ENCODE data around the gene LRCOL1.

The LRCOL1 gene

DNA sequence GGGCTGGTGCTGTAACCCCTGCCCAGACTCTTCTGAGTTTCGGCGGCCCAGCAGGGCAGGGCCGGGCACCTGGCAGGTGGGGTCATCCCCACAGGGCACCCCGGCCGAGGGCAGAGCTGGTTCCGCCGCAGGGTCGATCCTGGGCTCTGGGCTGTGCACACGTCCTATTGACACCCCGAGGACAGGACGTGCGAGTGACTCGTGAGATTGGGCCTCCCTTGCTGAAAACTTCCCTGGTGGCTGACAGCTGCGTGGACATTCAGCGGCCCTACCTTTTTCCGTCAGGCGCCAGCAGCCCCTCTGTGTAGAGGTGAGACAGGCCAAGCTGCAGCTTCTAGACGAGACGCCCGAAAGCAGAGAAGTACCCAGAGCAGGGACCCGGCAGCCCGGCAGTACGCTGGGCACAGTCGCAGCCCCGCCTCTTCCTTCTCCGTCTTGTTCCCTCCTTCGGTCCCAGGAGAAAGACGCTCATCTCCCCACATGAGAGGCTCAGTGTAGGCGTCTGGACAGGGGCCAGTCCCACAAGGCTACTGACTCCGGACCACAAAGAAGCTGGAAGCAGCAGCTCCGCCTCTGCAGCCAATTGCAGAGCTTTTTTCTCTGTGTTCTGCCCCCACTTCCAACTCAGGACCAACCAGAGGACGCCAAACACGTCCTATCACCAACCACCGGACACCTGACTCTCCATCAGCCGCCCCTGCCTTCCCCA is at the start of gene LRCOL1:
LRCOL1 (minus strand) TSS at position 532 of the 709 bp plus-strand sequence. CDS start 4,331 bp downstream, outside the sequence.
- Histone ChIP-seq H3K4me1 (ENCODE audit: control insufficient read depth, low read depth, low read length) (no peaks in the 10 kb centered on the region), H3K4me3 (ENCODE audit: low read length) (peak within 1 kb of the TSS; percentile 24), H3K27me3 (ENCODE audit: control insufficient read depth, insufficient read depth, low read length) (peaks cover 95% of the 10 kb centered on the region), H3K36me3 (ENCODE audit: control insufficient read depth, low read depth, low read length) (no peaks in the 10 kb centered on the region), H3K27ac (ENCODE audit: low read length) (no peak within 1 kb of the TSS), H3K9me3 (ENCODE audit: control insufficient read depth, low read depth, low read length) (no peaks in the 10 kb centered on the region), H3K9ac (ENCODE audit: low read length) (no peak within 1 kb of the TSS)

- H3K4me3 ChIP-seq (ENCODE audit: low read length): no peak overlapping the region
- H3K9me3 ChIP-seq (ENCODE audit: control insufficient read depth, low read depth, low read length): no peaks in the 10 kb centered on the region
- no peak overlapping the region for H3K27ac ChIP-seq (ENCODE audit: low read length)
- no peaks in the 10 kb centered on the region for H3K27me3 ChIP-seq (ENCODE audit: control insufficient read depth, insufficient read depth, low read length)
- no peaks in the 10 kb centered on the region for H3K4me1 ChIP-seq (ENCODE audit: control insufficient read depth, low read depth, low read length)
- H3K9ac ChIP-seq (ENCODE audit: low read length): no peak overlapping the region
- peaks cover 91% of the 10 kb centered on the region for H3K36me3 ChIP-seq (ENCODE audit: control insufficient read depth, low read depth, low read length)
Observed at GRCh38 chr12:132660052-132660451, 49.7 kb upstream of the LRCOL1 start.

DNA sequence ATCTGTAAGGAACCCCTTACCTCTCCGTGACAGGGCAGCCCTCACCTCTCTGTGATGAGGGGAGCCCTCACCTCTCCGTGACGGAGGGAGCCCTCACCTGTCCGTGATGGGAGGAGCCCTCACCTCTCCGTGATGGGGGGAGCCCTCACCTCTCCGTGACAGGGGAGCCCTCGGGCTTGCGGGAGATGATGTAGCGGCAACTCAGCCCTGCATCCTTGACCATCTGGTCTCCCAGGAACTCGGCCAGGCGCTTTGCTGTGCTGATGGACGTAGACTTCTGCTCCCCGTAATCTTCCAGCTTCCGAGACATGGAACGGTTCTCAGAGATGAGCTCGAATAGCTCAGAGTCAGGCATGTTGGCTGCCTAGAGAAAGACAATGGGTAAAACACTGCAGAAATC is 48.8 kb upstream of the LRCOL1 start:
- H3K9ac ChIP-seq (ENCODE audit: low read length): no peak overlapping the region
- H3K4me3 ChIP-seq (ENCODE audit: low read length): no peak overlapping the region
- H3K4me1 ChIP-seq (ENCODE audit: control insufficient read depth, low read depth, low read length): no peaks in the 10 kb centered on the region
- no peaks in the 10 kb centered on the region for H3K9me3 ChIP-seq (ENCODE audit: control insufficient read depth, low read depth, low read length)
- H3K27ac ChIP-seq (ENCODE audit: low read length): no peak overlapping the region
- H3K36me3 ChIP-seq (ENCODE audit: control insufficient read depth, low read depth, low read length): peaks cover 91% of the 10 kb centered on the region
- no peaks in the 10 kb centered on the region for H3K27me3 ChIP-seq (ENCODE audit: control insufficient read depth, insufficient read depth, low read length)

GRCh38 chr12:132658149-132658894 is 47.9 kb upstream of the LRCOL1 start:
- peaks cover 91% of the 10 kb centered on the region for H3K36me3 ChIP-seq (ENCODE audit: control insufficient read depth, low read depth, low read length)
- no peak overlapping the region for H3K9ac ChIP-seq (ENCODE audit: low read length)
- H3K27me3 ChIP-seq (ENCODE audit: control insufficient read depth, insufficient read depth, low read length): no peaks in the 10 kb centered on the region
- H3K9me3 ChIP-seq (ENCODE audit: control insufficient read depth, low read depth, low read length): no peaks in the 10 kb centered on the region
- H3K4me3 ChIP-seq (ENCODE audit: low read length): no peak overlapping the region
- no peaks in the 10 kb centered on the region for H3K4me1 ChIP-seq (ENCODE audit: control insufficient read depth, low read depth, low read length)
- no peak overlapping the region for H3K27ac ChIP-seq (ENCODE audit: low read length)

GRCh38 chr12:132657004-132657727 is 46.8 kb upstream of the LRCOL1 start:
- Histone ChIP-seq H3K4me3 (ENCODE audit: low read length) (no peak overlapping the region), H3K4me1 (ENCODE audit: control insufficient read depth, low read depth, low read length) (no peaks in the 10 kb centered on the region), H3K27ac (ENCODE audit: low read length) (no peak overlapping the region), H3K36me3 (ENCODE audit: control insufficient read depth, low read depth, low read length) (peaks cover 91% of the 10 kb centered on the region), H3K9me3 (ENCODE audit: control insufficient read depth, low read depth, low read length) (no peaks in the 10 kb centered on the region), H3K9ac (ENCODE audit: low read length) (no peak overlapping the region), H3K27me3 (ENCODE audit: control insufficient read depth, insufficient read depth, low read length) (no peaks in the 10 kb centered on the region)

DNA sequence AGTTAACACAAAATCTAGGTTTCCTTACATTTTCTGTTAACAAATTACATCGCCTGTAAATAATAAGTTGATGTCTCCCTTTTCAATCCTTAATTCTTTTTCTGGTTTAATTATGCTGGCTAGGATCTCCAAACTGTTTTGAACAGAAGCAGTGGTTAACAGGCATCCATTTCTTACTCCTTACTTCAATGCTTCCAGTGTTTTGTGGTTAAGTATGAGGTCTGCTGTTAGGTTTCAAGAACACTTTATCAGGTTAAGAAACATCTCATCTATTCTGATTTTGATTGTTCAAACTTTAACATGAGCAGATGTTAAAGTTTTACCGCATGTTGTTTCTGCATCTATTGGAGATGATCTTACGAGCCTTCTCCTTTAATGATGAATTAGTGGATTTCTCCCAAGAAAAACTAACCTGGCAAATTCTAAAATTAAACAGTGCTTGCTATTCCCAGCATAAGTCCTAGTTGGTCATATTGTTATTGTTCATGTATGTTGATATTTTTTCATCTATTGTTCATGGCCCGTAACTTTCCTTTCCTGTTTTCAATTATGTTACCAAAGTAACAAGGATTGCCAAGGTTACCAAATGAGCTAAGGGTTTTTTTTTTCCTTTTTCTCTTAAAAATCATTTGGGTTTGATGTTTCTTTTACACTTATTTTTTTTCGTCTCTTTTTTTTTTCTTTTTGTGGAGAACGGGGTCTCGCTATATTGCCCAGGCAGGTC is 43.3 kb upstream of the LRCOL1 start:
- Histone ChIP-seq H3K36me3 (ENCODE audit: control insufficient read depth, low read depth, low read length) (peaks cover 90% of the 10 kb centered on the region), H3K4me3 (ENCODE audit: low read length) (no peak overlapping the region), H3K4me1 (ENCODE audit: control insufficient read depth, low read depth, low read length) (no peaks in the 10 kb centered on the region), H3K9ac (ENCODE audit: low read length) (no peak overlapping the region), H3K27me3 (ENCODE audit: control insufficient read depth, insufficient read depth, low read length) (no peaks in the 10 kb centered on the region), H3K9me3 (ENCODE audit: control insufficient read depth, low read depth, low read length) (no peaks in the 10 kb centered on the region), H3K27ac (ENCODE audit: low read length) (no peak overlapping the region)

DNA sequence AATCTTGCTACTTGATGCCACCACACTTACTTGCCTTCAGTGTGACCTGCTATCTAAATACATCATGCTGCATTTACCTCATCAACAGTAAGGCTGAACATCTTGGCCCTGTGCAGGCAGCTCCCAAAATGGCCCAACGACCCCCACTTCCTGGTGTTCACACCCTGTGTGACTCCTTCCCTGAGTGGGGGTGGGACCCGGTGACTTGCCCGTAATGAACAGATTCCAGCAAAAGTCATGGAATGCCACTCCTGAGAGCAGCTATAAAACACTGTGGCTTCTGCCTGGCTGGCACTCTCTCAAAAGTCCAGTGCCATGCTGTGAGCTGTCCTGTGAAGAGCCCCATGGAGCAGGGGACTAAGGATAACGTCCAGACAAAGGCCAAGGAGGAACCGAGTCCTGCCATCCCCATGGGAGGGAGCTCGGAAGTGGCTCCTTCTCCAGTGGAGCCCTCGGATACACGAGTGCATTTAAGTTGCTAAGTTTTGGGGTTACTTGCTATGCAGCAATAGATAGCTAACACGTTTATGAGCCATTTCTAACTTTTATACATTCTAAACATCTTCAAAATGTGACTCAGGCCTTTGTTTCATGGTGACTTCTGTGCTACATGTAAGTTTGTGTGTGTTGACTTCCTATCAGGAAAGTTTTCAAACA is 41.2 kb upstream of the LRCOL1 start:
- Histone ChIP-seq H3K9me3 (ENCODE audit: control insufficient read depth, low read depth, low read length) (no peaks in the 10 kb centered on the region), H3K27me3 (ENCODE audit: control insufficient read depth, insufficient read depth, low read length) (no peaks in the 10 kb centered on the region), H3K9ac (ENCODE audit: low read length) (no peak overlapping the region), H3K36me3 (ENCODE audit: control insufficient read depth, low read depth, low read length) (peaks cover 86% of the 10 kb centered on the region), H3K4me3 (ENCODE audit: low read length) (no peak overlapping the region), H3K4me1 (ENCODE audit: control insufficient read depth, low read depth, low read length) (no peaks in the 10 kb centered on the region), H3K27ac (ENCODE audit: low read length) (no peak overlapping the region)

DNA sequence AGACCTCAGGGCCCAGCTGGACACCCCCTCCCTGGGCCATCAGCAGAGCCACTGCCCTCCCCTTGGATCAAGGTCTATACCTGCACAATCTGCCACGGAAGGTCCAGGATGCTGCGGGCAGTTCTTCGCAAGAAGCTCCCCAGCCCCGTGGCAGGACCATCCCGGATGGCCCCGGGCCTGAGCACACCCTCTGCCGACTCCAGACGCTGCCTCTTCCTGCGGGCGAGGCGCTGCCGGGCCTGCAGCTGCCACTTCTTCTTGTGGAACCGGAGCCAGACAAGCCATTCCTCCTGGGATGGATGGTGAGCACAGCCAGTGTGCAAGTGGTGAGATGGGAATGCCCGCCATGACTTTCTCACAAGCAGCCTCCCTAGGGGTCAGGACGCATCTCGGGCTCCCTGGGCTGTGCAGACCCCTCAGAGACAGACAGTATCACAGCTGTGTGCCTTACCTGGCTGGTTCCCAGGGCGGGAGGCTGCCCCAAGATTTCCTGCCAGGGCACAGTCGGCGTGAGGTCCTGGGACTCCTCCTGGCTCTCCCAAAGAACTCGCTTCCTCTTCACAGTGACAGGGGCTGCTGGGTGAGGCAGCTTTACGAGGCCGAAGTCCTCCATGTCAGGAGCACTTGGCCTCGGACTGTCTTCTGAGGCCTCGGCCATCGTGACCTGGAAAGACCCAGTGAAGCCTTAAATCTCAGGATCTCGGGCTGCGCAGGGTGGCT is 39.0 kb upstream of the LRCOL1 start:
- no peak overlapping the region for H3K9ac ChIP-seq (ENCODE audit: low read length)
- H3K27me3 ChIP-seq (ENCODE audit: control insufficient read depth, insufficient read depth, low read length): no peaks in the 10 kb centered on the region
- no peaks in the 10 kb centered on the region for H3K9me3 ChIP-seq (ENCODE audit: control insufficient read depth, low read depth, low read length)
- H3K4me1 ChIP-seq (ENCODE audit: control insufficient read depth, low read depth, low read length): no peaks in the 10 kb centered on the region
- H3K36me3 ChIP-seq (ENCODE audit: control insufficient read depth, low read depth, low read length): peaks cover 80% of the 10 kb centered on the region
- no peak overlapping the region for H3K4me3 ChIP-seq (ENCODE audit: low read length)
- no peak overlapping the region for H3K27ac ChIP-seq (ENCODE audit: low read length)

DNA sequence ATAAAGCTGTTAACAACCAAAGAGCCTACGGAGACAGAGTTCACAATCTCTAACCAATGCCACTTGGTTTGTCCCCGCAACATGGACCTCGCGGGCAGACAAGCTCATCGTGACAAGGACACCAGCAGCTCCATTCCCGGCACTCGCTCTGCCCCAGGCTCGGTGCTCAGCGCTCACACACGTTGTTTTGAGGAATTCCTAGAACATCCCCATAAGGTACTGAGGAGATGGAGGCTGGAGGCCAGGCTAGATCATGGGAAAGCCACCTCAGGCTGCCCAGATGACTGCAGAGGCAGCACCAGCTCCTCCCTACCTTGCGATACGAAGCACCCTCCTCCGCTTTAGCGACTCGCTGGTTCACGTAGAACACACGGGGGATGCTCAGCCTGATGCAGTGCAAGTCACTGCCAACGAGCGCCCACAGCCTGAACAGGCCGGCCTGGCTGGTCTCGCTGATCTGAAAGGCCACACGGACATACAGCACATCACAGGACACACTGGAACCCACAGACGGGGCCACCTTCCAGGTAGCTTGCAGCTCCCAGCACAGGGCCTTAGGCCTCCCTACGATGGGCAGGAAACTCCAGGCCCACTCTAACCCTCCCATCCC is 38.3 kb upstream of the LRCOL1 start:
- Histone ChIP-seq H3K4me3 (ENCODE audit: low read length) (no peak overlapping the region), H3K9ac (ENCODE audit: low read length) (no peak overlapping the region), H3K36me3 (ENCODE audit: control insufficient read depth, low read depth, low read length) (peaks cover 76% of the 10 kb centered on the region), H3K27ac (ENCODE audit: low read length) (no peak overlapping the region), H3K9me3 (ENCODE audit: control insufficient read depth, low read depth, low read length) (no peaks in the 10 kb centered on the region), H3K4me1 (ENCODE audit: control insufficient read depth, low read depth, low read length) (no peaks in the 10 kb centered on the region), H3K27me3 (ENCODE audit: control insufficient read depth, insufficient read depth, low read length) (no peaks in the 10 kb centered on the region)

- Histone ChIP-seq H3K9me3 (ENCODE audit: control insufficient read depth, low read depth, low read length) (no peaks in the 10 kb centered on the region), H3K4me3 (ENCODE audit: low read length) (no peak overlapping the region), H3K4me1 (ENCODE audit: control insufficient read depth, low read depth, low read length) (no peaks in the 10 kb centered on the region), H3K36me3 (ENCODE audit: control insufficient read depth, low read depth, low read length) (peaks cover 76% of the 10 kb centered on the region), H3K27me3 (ENCODE audit: control insufficient read depth, insufficient read depth, low read length) (no peaks in the 10 kb centered on the region), H3K27ac (ENCODE audit: low read length) (no peak overlapping the region), H3K9ac (ENCODE audit: low read length) (no peak overlapping the region)
Observed at GRCh38 chr12:132647858-132648257, 37.5 kb upstream of the LRCOL1 start.

All from iPS-18a (cell line).